K562 (cell line): Measurements from ENCODE around the gene STMP1. TPM values are rescaled to one million over a fixed set of nuclear protein-coding genes. Genes with fewer than 3 reads are reported as not detected.
"Not testable (repeated sequence)": the region's sequence is repeated elsewhere in the genome, so short reads cannot be mapped to it uniquely, and the experiment has no call there.

Experiments used
- ATAC-seq: fragments of 200-7000 bp; cut with Tn5 transposase; 3 replicates; pipeline ENCODE4 v1.9.1; 2020; ENCODE audit warnings: moderate library complexity
- BruUV-seq: library from RNA; stranded (reverse); fragments of 400-500 nt; replicated peaks from 2 replicates; lab custom pipeline; 2021; lab: Mats Ljungman, UMichigan
- CTCF ChIA-PET: fragments of 300-600 bp; formaldehyde crosslinking; extraction: SDS; loops from one replicate; lab custom pipeline; 2021; ENCODE audit warnings: low intra/inter-chr PET ratio; lab: Yijun Ruan, JAX
- POLR2A ChIA-PET: fragments of 300-600, 350-650 bp; sonication (Branson Sonifier 250); formaldehyde crosslinking; extraction: SDS; loops from one replicate; lab custom pipeline; 2021; ENCODE audit warnings: antibody characterized with exemption, inconsistent platforms; lab: Yijun Ruan, JAX
- DNase-seq, 4 experiments: peaks; one replicate each; pipeline versions ENCODE4 v3.0.0 to v3.0.0-alpha.2; 2011 to 2018; ENCODE audit warnings: low spot score in 3 of 4, mixed read lengths in 3 of 4; ENCODE audit errors: extremely low read depth in 1 of 4
- FAIRE-seq: peaks from 2 replicates; lab custom pipeline; 2011; peaks lifted over from hg19 to GRCh38; lab: Jason Lieb, UNC
- H2AFZ ChIP-seq: 2 replicates; pipeline ENCODE4 v1.6.0; 2011; ENCODE audit warnings: low read depth, low read length, control low read depth, inconsistent platforms
- H3K27ac ChIP-seq: fragments of 200-600 bp; 3 replicates; pipeline ENCODE4 v1.8.0; 2011; ENCODE audit warnings: low read depth, mild to moderate bottlenecking, control low read depth, inconsistent platforms, low read length, moderate library complexity, mixed read lengths; ENCODE audit errors: extremely low read depth
- H3K27me3 ChIP-seq, 2 experiments: fragments of 300-600 bp in 1 of 2; 2 replicates in 1 of 2; 3 replicates in 1 of 2; pipeline versions ENCODE4 v1.6.0 to v1.8.0; 2011; ENCODE audit warnings: inconsistent platforms in 2 of 2, low read length in 2 of 2, mild to moderate bottlenecking in 1 of 2, mixed read lengths in 1 of 2, moderate library complexity in 1 of 2; ENCODE audit not compliant: control insufficient read depth in 2 of 2, insufficient read depth in 2 of 2
- H3K36me3 ChIP-seq: fragments of 300-600 bp; 3 replicates; pipeline ENCODE4 v1.8.0; 2011; ENCODE audit warnings: mild to moderate bottlenecking, low read length, inconsistent platforms; ENCODE audit not compliant: control insufficient read depth, insufficient read depth
- H3K4me1 ChIP-seq, 2 experiments: fragments of 200-600 bp in 1 of 2; replicated peaks in 1 of 2; 2 replicates in 1 of 2; 3 replicates in 1 of 2; pipeline versions ENCODE4 v1.5.1 to v1.8.0; 2011; ENCODE audit warnings: inconsistent platforms in 2 of 2, low read length in 2 of 2, mild to moderate bottlenecking in 1 of 2, mixed read lengths in 1 of 2, moderate library complexity in 1 of 2; ENCODE audit not compliant: control insufficient read depth in 2 of 2, insufficient read depth in 2 of 2
- H3K4me2 ChIP-seq: 2 replicates; pipeline ENCODE4 v1.6.1; 2011; ENCODE audit warnings: low read length, control low read depth, inconsistent platforms, mixed read lengths; ENCODE audit not compliant: insufficient read depth
- H3K4me3 ChIP-seq: fragments of 200-600 bp; sonication (generic), shearing (Covaris generic); 2 replicates; pipeline ENCODE4 v1.5.1; 2016; ENCODE audit warnings: control low read depth, inconsistent platforms
- H3K79me2 ChIP-seq: fragments of 200-600 bp; 3 replicates; pipeline ENCODE4 v1.8.0; 2011; ENCODE audit warnings: low read length, inconsistent platforms; ENCODE audit not compliant: control insufficient read depth, insufficient read depth
- H3K9ac ChIP-seq, 2 experiments: 2 replicates each; pipeline versions ENCODE4 v1.6.0 to v1.6.1; 2011; ENCODE audit warnings: low read depth in 2 of 2, low read length in 2 of 2, control low read depth in 1 of 2, inconsistent platforms in 1 of 2, mild to moderate bottlenecking in 1 of 2, mixed read lengths in 1 of 2; ENCODE audit not compliant: insufficient read depth in 1 of 2
- H3K9me1 ChIP-seq: one replicate; pipeline ENCODE4 v1.6.0; 2011; ENCODE audit warnings: inconsistent platforms, mild to moderate bottlenecking, low read length, moderate library complexity; ENCODE audit not compliant: control insufficient read depth, insufficient read depth
- H3K9me3 ChIP-seq: replicated peaks from 2 replicates; pipeline ENCODE4 v1.5.1; 2011; ENCODE audit warnings: low read depth, low read length, inconsistent platforms; ENCODE audit not compliant: control insufficient read depth, insufficient read depth
- H4K20me1 ChIP-seq: replicated peaks from 2 replicates; pipeline ENCODE4 v1.6.1; 2011; ENCODE audit warnings: low read length, inconsistent platforms, mixed read lengths; ENCODE audit not compliant: control insufficient read depth, insufficient read depth
- C11orf30 ChIP-seq: fragments of 450-650 bp; IDR thresholded peaks from 2 replicates; pipeline ENCODE4 v1.6.1; 2016; ENCODE audit warnings: low read depth, mild to moderate bottlenecking
- CXXC5 ChIP-seq: fragments of 250-450 bp; sonication (Bioruptor Pico); IDR thresholded peaks from 2 replicates; pipeline ENCODE4 v1.8.0; 2022; ENCODE audit warnings: inconsistent platforms, mild to moderate bottlenecking, moderate library complexity
- DMBX1 ChIP-seq: fragments of 250-450 bp; sonication (Bioruptor Pico); IDR thresholded peaks from 2 replicates; pipeline ENCODE4 v1.8.0; 2022; ENCODE audit warnings: inconsistent platforms, mild to moderate bottlenecking, moderate library complexity, borderline replicate concordance
- MYC ChIP-seq, 2 experiments: fragments of 250-450 bp in 1 of 2; sonication (Bioruptor Pico) in 1 of 2; IDR thresholded peaks; 2 replicates each; pipeline versions ENCODE4 v1.5.1 to v1.6.1; 2012 to 2021; ENCODE audit warnings: low read depth in 2 of 2, borderline replicate concordance in 1 of 2, improper control_type of control experiment in 1 of 2, low read length in 1 of 2, mild to moderate bottlenecking in 1 of 2, moderate library complexity in 1 of 2
- NFE2 ChIP-seq: IDR thresholded peaks from 2 replicates; pipeline ENCODE4 v1.6.1; 2014; ENCODE audit warnings: antibody characterized with exemption, low read depth
- SMAD4 ChIP-seq: fragments of 250-450 bp; sonication (Bioruptor Pico); conservative IDR thresholded peaks from 2 replicates; pipeline ENCODE4 v1.8.0; 2021; ENCODE audit warnings: inconsistent platforms, mild to moderate bottlenecking, moderate library complexity
- ZNF146 ChIP-seq: IDR thresholded peaks from one replicate; pipeline ENCODE4 v1.6.1; 2018; ENCODE audit warnings: missing compliant biosample characterization; ENCODE audit not compliant: unreplicated experiment
- ZNF589 ChIP-seq: fragments of 200-800 bp; sonication (Bioruptor generic); IDR thresholded peaks from 2 replicates; pipeline ENCODE4 v1.6.1; 2016; ENCODE audit warnings: low read depth, missing genetic modification characterization, missing compliant biosample characterization
- whole genome bisulfite sequencing: fragments of 100-300 bp; shearing (Covaris generic); methylation state at CpG from one replicate; pipeline ENCODE4 v1.1.6; 2016; ENCODE audit warnings: low coverage, mixed read lengths; ENCODE audit not compliant: insufficient coverage; ENCODE audit errors: missing lambda C conversion rate; 5-methylcytosine and 5-hydroxymethylcytosine counted together
- in situ Hi-C: fragments of 300-500 bp; cut with MboI; formaldehyde crosslinking; loops from 4 replicates; pipeline ENCODE4 v1.15.0; 2018; ENCODE audit warnings: inconsistent platforms, mixed read lengths
- intact Hi-C: fragments of 100-400 bp; cut with micrococcal nuclease; formaldehyde crosslinking; loops from 2 replicates; pipeline ENCODE4 v1.14.2; 2022
- polyA plus RNA-seq, 8 experiments: library from polyadenylated mRNA; depleted of rRNA in 4 of 8; stranded (reverse) in 5 of 8; unstranded in 3 of 8; fragments of >200 nt; fragmentation: Nextera tagmentation in 2 of 8; fragmentation: Illumina TruSeq in 1 of 8; extraction: Ambion mirVana in 2 of 8; extraction: Trizol in 1 of 8; gene quantifications; 2 replicates each; pipeline versions ENCODE4 v1.2.1 to v1.2.3, GENCODE V29; 2011 to 2014; ENCODE audit warnings: inconsistent platforms in 1 of 8, missing spikeins in 1 of 8
- total RNA-seq, 7 experiments: library from RNA; depleted of rRNA in 6 of 7; stranded (reverse); fragments of >200 nt in 6 of 7; fragmentation: Illumina TruSeq in 2 of 7; extraction: Trizol in 2 of 7; gene quantifications; 2 replicates each; pipeline versions ENCODE4 v1.2.1 to v1.2.3, GENCODE V29; 2011 to 2021; ENCODE audit warnings: low replicate concordance in 1 of 7
- TF ChIP-seq, protein P1 (sequence below): fragments of 450-650 bp; IDR thresholded peaks from 2 replicates; pipeline ENCODE4 v1.6.1; 2016; ENCODE audit warnings: missing biosample characterization, missing genetic modification characterization
- TF ChIP-seq, protein P2 (sequence below), 2 experiments: fragments of 450-650 bp in 1 of 2; sonication (generic) in 1 of 2; formaldehyde crosslinking in 1 of 2; IDR thresholded peaks in 1 of 2; conservative IDR thresholded peaks in 1 of 2; 2 replicates each; pipeline versions ENCODE4 v1.6.1 to v1.8.1; 2016 to 2023; ENCODE audit warnings: mild to moderate bottlenecking in 2 of 2, moderate library complexity in 2 of 2, inconsistent platforms in 1 of 2, missing genetic modification reagents in 1 of 2
- TF ChIP-seq, protein P3 (sequence below): fragments of 450-650 bp; formaldehyde crosslinking; IDR thresholded peaks from 2 replicates; pipeline ENCODE4 v1.4.0; 2022; ENCODE audit warnings: mild to moderate bottlenecking, moderate library complexity

Gene STMP1
- total and polyA plus RNA-seq, 9 of the 15 experiments (the other 6 are each of a cell fraction or from before 2014, with no cell fraction given): 10.6 to 249 (median 56.8) TPM

DNA sequence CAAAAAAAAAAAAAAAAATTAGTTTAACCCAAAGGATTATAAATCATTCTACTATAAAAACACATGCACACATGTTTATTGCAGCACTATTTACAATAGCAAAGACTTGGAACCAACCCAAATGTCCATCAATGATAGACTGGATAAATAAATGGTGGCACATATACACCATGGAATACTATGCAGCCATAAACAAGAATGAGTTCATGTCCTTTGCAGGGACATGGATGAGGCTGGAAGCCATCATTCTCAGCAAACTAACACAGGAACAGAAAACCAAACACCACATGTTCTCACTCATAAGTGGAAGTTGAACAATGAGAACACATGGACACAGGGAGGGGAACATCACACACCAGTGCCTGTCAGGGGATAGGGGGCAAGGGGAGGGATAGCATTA lies 22.6 kb upstream of the STMP1 start:
- FAIRE-seq, H3K4me2 ChIP-seq, H3K4me3 ChIP-seq, H4K20me1 ChIP-seq, BruUV-seq, H2AFZ ChIP-seq, H3K79me2 ChIP-seq, H3K27me3 ChIP-seq, H3K9ac ChIP-seq, POLR2A ChIA-PET, DNase-seq, H3K27ac ChIP-seq, H3K4me1 ChIP-seq, ATAC-seq, H3K9me1 ChIP-seq, H3K9me3 ChIP-seq, CTCF ChIA-PET: not testable (repeated sequence)
- in situ Hi-C loops (loop anchor here (10.0 kb wide), 1 partner anchor 355 kb away; no protein-coding TSS in a partner anchor), intact Hi-C loops (loop anchor here (10.0 kb wide), 1 partner anchor 225 kb away; no protein-coding TSS in a partner anchor)
- peak; percentile 86 for TF ChIP-seq ZNF146 (CRISPR knock-in tag)
- H3K36me3 ChIP-seq: peaks cover 98% of the 10 kb centered on the region

DNA sequence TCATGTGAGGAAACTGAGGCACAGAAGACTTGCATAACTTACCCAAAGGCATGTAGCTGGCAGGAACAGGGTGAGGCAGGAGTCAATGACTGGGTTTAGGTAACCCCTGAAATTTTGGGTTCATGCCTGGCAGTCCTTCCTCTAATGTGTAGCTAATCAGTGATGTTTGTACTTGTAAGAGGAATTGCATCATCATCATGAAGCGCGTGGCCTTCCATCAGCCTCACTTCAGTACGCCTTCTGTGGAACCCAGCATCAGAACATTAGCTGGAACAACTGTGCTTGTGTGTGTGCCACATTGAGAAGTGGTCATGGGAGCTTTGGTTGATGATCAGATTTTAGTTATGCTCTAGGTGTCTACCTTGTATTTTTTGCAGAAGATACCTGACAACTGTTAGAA lies 18.2 kb upstream of the STMP1 start:
- ChIA-PET CTCF (interaction anchor here (1.0 to 4.8 kb wide), 3 partner anchors 23 to 363 kb away, joined by 3 to 51 read pairs (median 11); no protein-coding TSS in a partner anchor), POLR2A (interaction anchor here (0.6 to 3.5 kb wide), 6 partner anchors 11 to 323 kb away, joined by 3 to 24 read pairs (median 3); partner anchors contain the start of gene STMP1)
- Histone ChIP-seq H3K79me2 (no peaks in the 10 kb centered on the region), H3K27me3 (no peaks in the 10 kb centered on the region), H3K4me3 (no peak overlapping the region), H3K9me3 (no peaks in the 10 kb centered on the region), H4K20me1 (no peaks in the 10 kb centered on the region), H3K36me3 (peaks cover 99% of the 10 kb centered on the region), H2AFZ (no peak overlapping the region), H3K27ac (peak overlapping the region; percentile 16; the same call in 2 of the 3 replicates), H3K4me1 (no peaks in the 10 kb centered on the region; a peak in 1 of 5 replicates), H3K9me1 (no peaks in the 10 kb centered on the region), H3K4me2 (no peak overlapping the region), H3K9ac (no peak overlapping the region)
- DNase-seq (no peak), FAIRE-seq (no peak), ATAC-seq (peak; percentile 52)
- in situ Hi-C loops: loop anchor here (10.0 kb wide), 1 partner anchor 359 kb away; no protein-coding TSS in a partner anchor
- WGBS: 80% methylated on average over 3 of the region's 3 CpGs
- intact Hi-C loops: loop anchor here (10.0 kb wide), 1 partner anchor 229 kb away; no protein-coding TSS in a partner anchor
- no TSS peak for BruUV-seq
- TF ChIP-seq, protein P1, sequence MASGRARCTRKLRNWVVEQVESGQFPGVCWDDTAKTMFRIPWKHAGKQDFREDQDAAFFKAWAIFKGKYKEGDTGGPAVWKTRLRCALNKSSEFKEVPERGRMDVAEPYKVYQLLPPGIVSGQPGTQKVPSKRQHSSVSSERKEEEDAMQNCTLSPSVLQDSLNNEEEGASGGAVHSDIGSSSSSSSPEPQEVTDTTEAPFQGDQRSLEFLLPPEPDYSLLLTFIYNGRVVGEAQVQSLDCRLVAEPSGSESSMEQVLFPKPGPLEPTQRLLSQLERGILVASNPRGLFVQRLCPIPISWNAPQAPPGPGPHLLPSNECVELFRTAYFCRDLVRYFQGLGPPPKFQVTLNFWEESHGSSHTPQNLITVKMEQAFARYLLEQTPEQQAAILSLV: peak; percentile 75
- peak; percentile 55 for TF ChIP-seq DMBX1
- 0 out of 2 replicates have a peak, but pooled peaks have one; percentile 5 for TF ChIP-seq C11orf30
- peak; percentile 69 for TF ChIP-seq CXXC5 (CRISPR knock-in tag)
- TF ChIP-seq, protein P2, sequence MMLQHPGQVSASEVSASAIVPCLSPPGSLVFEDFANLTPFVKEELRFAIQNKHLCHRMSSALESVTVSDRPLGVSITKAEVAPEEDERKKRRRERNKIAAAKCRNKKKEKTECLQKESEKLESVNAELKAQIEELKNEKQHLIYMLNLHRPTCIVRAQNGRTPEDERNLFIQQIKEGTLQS (IDR thresholded peaks at IDR 0.05): peak; percentile 96
- TF ChIP-seq, protein P2 (CRISPR knock-in tag; conservative IDR thresholded peaks at IDR 0.05): no peak
- TF ChIP-seq, protein P3, sequence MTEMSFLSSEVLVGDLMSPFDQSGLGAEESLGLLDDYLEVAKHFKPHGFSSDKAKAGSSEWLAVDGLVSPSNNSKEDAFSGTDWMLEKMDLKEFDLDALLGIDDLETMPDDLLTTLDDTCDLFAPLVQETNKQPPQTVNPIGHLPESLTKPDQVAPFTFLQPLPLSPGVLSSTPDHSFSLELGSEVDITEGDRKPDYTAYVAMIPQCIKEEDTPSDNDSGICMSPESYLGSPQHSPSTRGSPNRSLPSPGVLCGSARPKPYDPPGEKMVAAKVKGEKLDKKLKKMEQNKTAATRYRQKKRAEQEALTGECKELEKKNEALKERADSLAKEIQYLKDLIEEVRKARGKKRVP (CRISPR knock-in tag): 0 out of 2 replicates have a peak, but pooled peaks have one; percentile 70
- no peak for TF ChIP-seq NFE2
- TF ChIP-seq MYC (IDR thresholded peaks at IDR 0.05; ENCODE audit: low read depth, low read length): peak; percentile 70
- TF ChIP-seq MYC (CRISPR knock-in tag; IDR thresholded peaks at IDR 0.05; ENCODE audit: borderline replicate concordance, low read depth): no peak
- TF ChIP-seq ZNF589 (CRISPR knock-in tag): peak; percentile 55; the same call in 1 of the 2 replicates
- TF ChIP-seq SMAD4 (CRISPR knock-in tag): peak; percentile 84; the same call in 1 of the 2 replicates
